Effector CD4-positive, alpha-beta T cell (primary cell): ENCODE measurements around the gene GABRG3.

Experiments used
- DNase-seq: peaks from one replicate; pipeline ENCODE4 v3.0.0-alpha.2; 2020

The GABRG3 gene

GRCh38 chr15:27480141-27480530 lies 509.2 kb downstream of the GABRG3 start:
- DNase-seq = no peak

GRCh38 chr15:27480642-27481041 lies 509.7 kb downstream of the GABRG3 start:
- no peak for DNase-seq

GRCh38 chr15:27481768-27482167 lies 510.8 kb downstream of the GABRG3 start:
- DNase-seq = no peak

- no peak for DNase-seq
Observed at GRCh38 chr15:27482287-27482686, 511.3 kb downstream of the GABRG3 start.

- DNase-seq = no peak
Observed at GRCh38 chr15:27483124-27483523, 512.1 kb downstream of the GABRG3 start.

- DNase-seq = no peak
Observed at GRCh38 chr15:27485265-27485664, 514.3 kb downstream of the GABRG3 start.

GRCh38 chr15:27486051-27486450 lies 515.1 kb downstream of the GABRG3 start:
- no peak for DNase-seq

- no peak for DNase-seq
Observed at GRCh38 chr15:27486683-27487647, 516.0 kb downstream of the GABRG3 start.

- DNase-seq = no peak
Observed at GRCh38 chr15:27487846-27488245, 516.9 kb downstream of the GABRG3 start.

GRCh38 chr15:27490867-27491595 lies 520.0 kb downstream of the GABRG3 start:
- DNase-seq = no peak

- no peak for DNase-seq
Observed at GRCh38 chr15:27491666-27492621, 521.0 kb downstream of the GABRG3 start.

- DNase-seq = no peak
Observed at GRCh38 chr15:27495963-27496459, 525.0 kb downstream of the GABRG3 start.

- DNase-seq = no peak
Observed at GRCh38 chr15:27498700-27499099, 527.7 kb downstream of the GABRG3 start.

GRCh38 chr15:27499191-27499590 lies 528.2 kb downstream of the GABRG3 start:
- no peak for DNase-seq

GRCh38 chr15:27499719-27500118 lies 528.7 kb downstream of the GABRG3 start:
- no peak for DNase-seq

- DNase-seq = no peak
Observed at GRCh38 chr15:27500206-27500605, 529.2 kb downstream of the GABRG3 start.

GRCh38 chr15:27506752-27507151 lies 535.8 kb downstream of the GABRG3 start:
- no peak for DNase-seq

GRCh38 chr15:27509014-27509413 lies 538.0 kb downstream of the GABRG3 start:
- DNase-seq = no peak

- DNase-seq = no peak
Observed at GRCh38 chr15:27512281-27513001, 541.5 kb downstream of the GABRG3 start.

GRCh38 chr15:27514526-27514925 lies 543.5 kb downstream of the GABRG3 start:
- no peak for DNase-seq

GRCh38 chr15:27527490-27528067 lies 556.6 kb downstream of the GABRG3 start:
- no peak for DNase-seq
